ENCODE measurements around the gene EEF1AKMT3. TPM values are rescaled to one million over a fixed set of nuclear protein-coding genes. Genes with fewer than 3 reads are reported as not detected.
A peak's percentile ranks its signal among the peaks of the same experiment; 100 is the strongest.

The EEF1AKMT3 gene
- total and polyA plus RNA-seq, 9 of the 15 experiments (the other 6 are each of a cell fraction or from before 2014, with no cell fraction given) = 4.1 to 17.2 (median 7.9) TPM

- ATAC-seq = peak; percentile 57
- Histone ChIP-seq H3K4me3 (peak overlapping the region; percentile 59), H4K20me1 (replicated peaks; ENCODE audit: control insufficient read depth, insufficient read depth, low read length) (no peaks in the 10 kb centered on the region), H3K27ac (ENCODE audit: extremely low read depth, low read depth, low read length) (peak overlapping the region; percentile 84), H3K36me3 (ENCODE audit: control insufficient read depth, insufficient read depth, low read length) (peaks cover 34% of the 10 kb centered on the region), H3K4me1 (replicated peaks in 1 of 2; ENCODE audit: control insufficient read depth in 2 of 2, insufficient read depth in 2 of 2, low read length in 2 of 2) (peaks cover 7 to 13% of the 10 kb centered on the region in 2 experiments; a peak in 3 of 5 replicates), H3K27me3 (ENCODE audit: control insufficient read depth in 2 of 2, insufficient read depth in 2 of 2, low read length in 2 of 2) (peaks cover 0 to 10% of the 10 kb centered on the region in 2 experiments; a peak in 2 of 5 replicates), H2AFZ (ENCODE audit: low read depth, low read length) (peak overlapping the region; percentile 90), H3K9ac (ENCODE audit: insufficient read depth in 1 of 2, low read depth in 2 of 2, low read length in 2 of 2) (peak overlapping the region; percentile 88 to 95), H3K9me1 (ENCODE audit: control insufficient read depth, insufficient read depth, low read length) (no peaks in the 10 kb centered on the region), H3K9me3 (replicated peaks; ENCODE audit: control insufficient read depth, insufficient read depth, low read depth, low read length) (no peaks in the 10 kb centered on the region), H3K79me2 (ENCODE audit: control insufficient read depth, insufficient read depth, low read length) (peaks cover 13% of the 10 kb centered on the region), H3K4me2 (ENCODE audit: insufficient read depth, low read length) (peak overlapping the region; percentile 88)
- FAIRE-seq = no peak
- peak; percentile 83 to 88 (median 88) for DNase-seq (ENCODE audit: extremely low read depth in 1 of 4, low spot score in 3 of 4)
- WGBS (ENCODE audit: insufficient coverage, low coverage, missing lambda C conversion rate) = 26% methylated on average over 21 of the region's 21 CpGs
- intact Hi-C loops (cut with micrococcal nuclease) (no loop called here), in situ Hi-C loops (cut with MboI) (loop anchor here (10.0 kb wide), 1 partner anchor 429 kb away; no protein-coding TSS in a partner anchor)
- POLR2A ChIA-PET = interaction anchor here (0.6 to 2.5 kb wide), 15 partner anchors 9 to 229 kb away, joined by 3 to 15 read pairs (median 4); partner anchors contain the start of genes CYP27B1, DDIT3, EEF1AKMT3 and METTL1
- BruUV-seq (replicated peaks) = no TSS peak
- CTCF ChIA-PET (ENCODE audit: low intra/inter-chr PET ratio) = no interaction called here
- TF ChIP-seq POLR2G (IDR thresholded peaks at IDR 0.05; ENCODE audit: low read depth, low read length) (peak; percentile 74), JUN (IDR thresholded peaks at IDR 0.05; ENCODE audit: borderline replicate concordance, low read depth, low read length) (peak; percentile 78), JUN (CRISPR knock-in tag; IDR thresholded peaks at IDR 0.05; ENCODE audit: borderline replicate concordance) (no peak; the same call in 1 of the 2 replicates), E2F1 (CRISPR knock-in tag; IDR thresholded peaks at IDR 0.05) (0 out of 2 replicates have a peak, but pooled peaks have one; percentile 27), NEUROD1 (IDR thresholded peaks at IDR 0.05; ENCODE audit: borderline replicate concordance, low read depth, low read length, partially characterized antibody) (no peak), RBM22 (IDR thresholded peaks at IDR 0.05; ENCODE audit: low read depth, low read length, poor library complexity, severe bottlenecking) (peak; percentile 49), ZNF23 (CRISPR knock-in tag; IDR thresholded peaks at IDR 0.05) (no peak), E2F3 (CRISPR knock-in tag; IDR thresholded peaks at IDR 0.05) (no peak), SFPQ (IDR thresholded peaks at IDR 0.05; ENCODE audit: low read depth, low read length) (no peak), ZNF146 (CRISPR knock-in tag; IDR thresholded peaks at IDR 0.05; ENCODE audit: unreplicated experiment) (no peak), ZNF551 (CRISPR knock-in tag; IDR thresholded peaks at IDR 0.05) (no peak), ZNF766 (CRISPR knock-in tag; conservative IDR thresholded peaks at IDR 0.05) (peak; percentile 74; the same call in 1 of the 2 replicates), KLF13 (tag; IDR thresholded peaks at IDR 0.05; ENCODE audit: borderline replicate concordance, low read depth) (0 out of 2 replicates have a peak, but pooled peaks have one; percentile 41), ELF1 (tag; IDR thresholded peaks at IDR 0.05) (no peak), NR2C2 (CRISPR knock-in tag; IDR thresholded peaks at IDR 0.05) (peak; percentile 74), NR2C2 (tag; IDR thresholded peaks at IDR 0.05) (0 out of 2 replicates have a peak, but pooled peaks have one; percentile 46), BCL6 (CRISPR knock-in tag; IDR thresholded peaks at IDR 0.05) (no peak)
Measured at GRCh38 chr12:57744194-57744776, 28.1 kb upstream of the EEF1AKMT3 start.

All from K562 (cell line).